T follicular helper cell (primary cell): Measurements from ENCODE around the gene EIF4E3.

Source experiments
- DNase-seq: peaks from one replicate; pipeline ENCODE4 v3.0.0-alpha.2; 2020; ENCODE audit warnings: low read depth

Gene EIF4E3

GRCh38 chr3:71689291-71689690, 35.9 kb downstream of the EIF4E3 start:
- DNase-seq: no peak

- DNase-seq: no peak
Measured at GRCh38 chr3:71688121-71688520, 37.1 kb downstream of the EIF4E3 start.

DNA sequence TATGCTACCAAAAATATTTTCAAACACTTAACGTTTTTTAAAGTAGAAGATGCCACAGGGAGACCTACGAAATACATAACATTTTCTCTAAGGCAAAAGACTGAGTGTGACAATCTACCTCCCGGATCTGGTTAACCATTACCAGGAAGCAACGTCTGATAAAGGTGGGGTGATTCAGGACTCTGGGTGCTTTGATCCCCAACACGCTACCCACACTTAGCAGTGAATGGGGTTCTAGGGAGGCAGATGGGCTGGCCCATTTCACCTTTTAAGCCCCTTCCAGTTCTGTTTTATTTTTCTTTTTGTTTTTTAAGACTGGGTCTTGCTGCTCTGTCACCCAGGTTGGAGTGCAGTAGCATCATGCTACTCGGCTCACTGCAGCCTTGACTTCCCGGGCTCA, 39.5 kb downstream of the EIF4E3 start:
- DNase-seq: no peak

- no peak for DNase-seq
Measured at GRCh38 chr3:71684757-71685386, 40.3 kb downstream of the EIF4E3 start.

DNA sequence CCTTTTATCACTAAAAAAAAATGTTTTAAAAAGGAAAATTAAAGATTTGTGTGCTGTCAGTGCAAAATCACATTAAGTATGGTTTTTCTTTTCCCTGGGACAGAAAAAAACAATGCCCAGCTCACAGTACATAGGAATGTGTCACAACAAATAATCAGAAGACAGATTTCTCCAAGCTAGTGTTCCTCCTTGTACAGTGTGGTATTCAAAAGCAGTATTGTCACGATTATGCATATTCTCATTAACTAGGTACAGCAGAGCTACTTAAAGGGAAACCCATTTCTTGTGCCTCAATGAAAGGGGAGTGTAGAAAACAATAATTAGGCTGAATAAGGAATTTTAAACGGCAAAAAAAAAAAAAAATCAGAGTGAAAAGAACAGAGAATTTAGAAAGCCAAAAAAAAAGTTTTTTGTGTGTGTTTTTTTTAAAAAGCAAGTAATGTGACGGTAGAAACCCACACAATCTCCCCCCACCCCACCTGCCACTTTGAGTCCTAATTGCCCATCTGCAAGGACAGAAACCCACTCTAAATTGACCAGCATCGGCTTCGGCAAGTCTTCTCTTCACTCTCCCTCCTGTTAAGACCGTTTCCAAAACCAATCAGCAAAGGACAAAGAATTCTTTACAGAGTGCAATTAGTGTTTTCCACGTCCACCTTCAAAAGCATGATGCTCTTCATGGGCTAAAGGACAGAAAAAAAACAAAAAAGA, 41.0 kb downstream of the EIF4E3 start:
- no peak for DNase-seq

DNA sequence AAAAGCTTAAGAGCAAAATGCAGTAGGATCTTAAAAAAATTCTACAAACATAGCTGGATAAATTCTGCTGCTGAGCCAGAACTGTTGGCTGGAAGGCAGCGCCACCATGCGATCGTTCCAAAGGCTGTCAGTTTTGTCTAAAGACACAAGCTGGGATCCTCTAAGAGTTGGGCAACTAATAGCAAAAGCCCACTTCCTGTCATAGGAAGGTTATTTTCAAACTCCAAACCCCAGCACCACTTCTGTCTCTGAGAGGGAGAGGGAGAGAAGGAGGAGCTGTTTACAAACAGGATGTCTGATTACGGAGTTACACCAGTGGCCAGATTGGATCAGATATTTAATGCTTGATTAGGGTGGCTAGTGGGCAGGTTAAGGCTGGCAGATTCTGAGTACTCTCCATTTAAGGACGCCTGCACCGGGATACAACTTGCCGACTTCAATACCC, 44.0 kb downstream of the EIF4E3 start:
- no peak for DNase-seq

DNA sequence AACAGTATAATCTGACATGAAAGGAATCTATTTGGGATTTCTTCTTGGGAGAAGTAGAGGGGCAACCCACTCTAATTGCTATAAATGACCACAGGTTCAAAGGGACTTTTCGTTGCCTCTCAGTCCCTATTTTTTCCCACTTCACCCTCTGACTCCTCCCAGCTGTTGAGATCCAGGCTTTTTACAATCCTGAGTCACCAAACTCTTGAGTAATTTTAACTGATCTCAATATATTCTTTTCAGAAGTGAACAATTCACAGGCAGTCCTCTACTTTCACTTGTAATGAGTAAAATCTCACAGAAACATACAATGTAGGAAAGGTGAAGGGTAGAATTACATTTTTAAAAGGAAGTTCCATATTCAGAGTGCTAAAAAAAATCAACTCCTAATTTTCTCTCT, 44.6 kb downstream of the EIF4E3 start:
- no peak for DNase-seq

DNA sequence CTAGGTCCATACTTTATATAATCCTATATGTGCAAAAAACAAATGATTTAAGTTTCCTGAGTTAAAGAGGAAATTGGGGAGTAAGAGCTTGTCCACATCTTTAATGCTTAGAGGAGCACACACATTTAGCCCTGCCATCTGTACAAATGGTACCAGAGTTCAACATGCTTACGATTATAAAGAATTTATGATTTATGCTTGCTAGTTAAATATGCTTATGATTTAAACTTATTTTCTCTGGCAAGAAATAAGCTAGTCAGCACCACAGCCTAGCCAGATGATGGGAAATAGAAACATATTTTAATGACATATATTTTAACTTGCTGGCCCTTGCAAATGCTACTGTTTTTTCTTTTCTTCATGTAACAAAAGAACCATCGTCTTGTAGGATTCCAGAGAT, 48.3 kb downstream of the EIF4E3 start:
- DNase-seq: no peak

- no peak for DNase-seq
Measured at GRCh38 chr3:71673486-71673885, 51.7 kb downstream of the EIF4E3 start.

GRCh38 chr3:71672807-71673206, 52.4 kb downstream of the EIF4E3 start:
- no peak for DNase-seq

- DNase-seq: no peak
Measured at GRCh38 chr3:71672340-71672739, 52.9 kb downstream of the EIF4E3 start.

DNA sequence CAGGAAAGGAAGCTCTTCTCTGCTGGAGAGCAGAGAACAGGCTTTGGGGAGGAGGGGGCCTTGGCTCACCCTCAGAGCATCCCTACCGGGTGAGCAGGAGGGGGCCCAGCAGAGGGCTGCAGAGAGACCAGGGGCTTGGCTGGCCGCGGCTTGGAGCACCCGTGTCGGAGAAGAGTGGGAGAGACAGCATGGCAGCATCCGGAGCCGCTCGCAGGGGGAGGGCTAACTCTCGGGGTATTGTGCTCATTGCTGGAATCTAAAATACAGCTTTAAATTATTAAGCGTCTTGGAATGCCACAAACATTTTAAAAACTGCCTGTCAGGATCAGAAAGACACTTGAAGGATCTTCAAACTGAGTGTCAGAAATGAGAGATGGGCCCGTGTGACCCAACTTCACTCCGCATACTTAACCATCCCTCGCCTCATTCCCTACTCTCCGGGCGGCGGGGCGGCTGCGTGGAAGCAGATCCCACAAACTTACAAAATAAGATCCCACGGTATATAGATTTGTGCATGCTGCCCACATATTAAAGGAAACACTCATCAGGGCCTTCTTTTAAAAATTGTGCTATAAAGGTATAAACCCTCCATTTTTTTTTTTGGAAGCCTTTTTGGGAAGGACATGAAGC, 53.9 kb downstream of the EIF4E3 start:
- no peak for DNase-seq

- DNase-seq: no peak
Measured at GRCh38 chr3:71662568-71662967, 62.6 kb downstream of the EIF4E3 start.

DNA sequence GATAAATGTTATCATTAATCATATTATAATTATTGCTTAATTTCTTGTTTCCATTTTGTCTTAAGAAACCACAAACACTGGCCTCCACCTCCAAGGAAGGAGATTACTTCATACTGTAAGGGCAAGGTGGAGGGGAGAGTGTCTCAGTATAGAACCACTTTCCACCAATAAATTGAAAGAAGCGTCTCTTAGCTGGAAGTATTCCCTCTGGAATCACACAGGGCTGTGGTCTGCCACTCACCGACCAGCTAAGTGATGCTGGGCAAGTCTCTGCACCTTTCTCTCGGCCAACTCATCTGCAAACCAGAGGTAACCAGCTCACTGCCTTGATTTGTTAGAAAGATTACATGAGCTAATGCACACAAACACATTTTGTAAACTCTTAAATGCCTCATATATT, 63.1 kb downstream of the EIF4E3 start:
- no peak for DNase-seq

- DNase-seq: no peak
Measured at GRCh38 chr3:71659864-71660591, 65.2 kb downstream of the EIF4E3 start.

- DNase-seq: no peak
Measured at GRCh38 chr3:71657831-71658530, 67.2 kb downstream of the EIF4E3 start.

DNA sequence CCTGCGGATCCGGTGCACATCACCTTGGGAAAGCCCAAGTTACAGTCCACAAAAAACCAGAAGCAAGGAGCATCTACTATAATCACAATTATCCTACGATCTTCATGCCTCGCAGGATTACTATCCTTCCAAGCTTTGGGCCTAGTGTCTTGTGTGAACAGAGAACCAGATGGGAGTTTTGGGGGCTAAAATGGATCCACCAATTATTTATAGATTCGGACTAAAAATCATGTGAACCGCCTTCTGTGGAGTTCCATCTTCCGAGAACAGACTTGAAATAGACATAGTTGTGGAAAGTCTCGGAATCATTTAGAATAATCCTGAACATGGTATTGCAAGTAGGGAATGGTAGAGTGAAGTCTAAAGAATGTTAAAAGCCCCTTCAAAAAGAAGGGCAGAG, 70.1 kb downstream of the EIF4E3 start:
- no peak for DNase-seq

GRCh38 chr3:71653414-71653807, 71.8 kb downstream of the EIF4E3 start:
- no peak for DNase-seq

- no peak for DNase-seq
Measured at GRCh38 chr3:71652781-71653413, 72.3 kb downstream of the EIF4E3 start.

DNA sequence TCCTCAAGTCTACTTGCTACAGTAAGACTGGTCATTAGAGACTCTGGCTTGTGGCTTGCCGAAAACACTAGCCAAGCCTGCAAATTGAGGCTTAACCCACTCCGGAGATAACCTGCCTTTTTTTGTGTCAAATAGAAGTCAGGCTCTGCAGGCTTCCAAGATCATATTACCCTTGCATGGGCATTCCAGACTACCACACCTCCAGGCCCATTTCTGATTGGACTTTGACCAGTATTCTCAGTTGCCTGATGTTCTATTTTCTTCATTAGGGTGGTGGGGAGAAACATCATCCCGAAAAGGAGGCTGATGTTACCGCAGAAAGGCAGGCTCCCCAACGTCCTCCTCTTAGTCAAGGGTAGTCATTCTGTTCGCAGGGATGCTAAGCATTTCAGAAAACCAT, 73.6 kb downstream of the EIF4E3 start:
- no peak for DNase-seq

- no peak for DNase-seq
Measured at GRCh38 chr3:71650372-71650771, 74.8 kb downstream of the EIF4E3 start.

- DNase-seq: no peak
Measured at GRCh38 chr3:71649757-71650156, 75.4 kb downstream of the EIF4E3 start.
